NCI-H82 treated with DMSO at 0.1 percent for 48 hours (cell line): Measurements from ENCODE around the gene PRKCE.

ENCODE experiments used
- DNase-seq: peaks from one replicate; lab custom pipeline; 2025; ENCODE audit not compliant: unreplicated experiment; lab: John Stamatoyannopoulos, UW

Gene PRKCE

GRCh38 chr2:45664635-45665261, 13.3 kb downstream of the PRKCE start:
- no peak for DNase-seq

GRCh38 chr2:45668509-45668908, 17.0 kb downstream of the PRKCE start:
- DNase-seq, result no peak

- no peak for DNase-seq
These were observed 17.6 kb downstream of the PRKCE start for GRCh38 chr2:45669032-45669486.

- DNase-seq, result no peak
These were observed 19.2 kb downstream of the PRKCE start for GRCh38 chr2:45670646-45671045.

- DNase-seq, result no peak
These were observed 20.7 kb downstream of the PRKCE start for GRCh38 chr2:45672138-45672537.

GRCh38 chr2:45674035-45674816, 22.8 kb downstream of the PRKCE start:
- DNase-seq, result no peak

- DNase-seq, result no peak
These were observed 23.9 kb downstream of the PRKCE start for GRCh38 chr2:45675263-45675812.

GRCh38 chr2:45676088-45676487, 24.6 kb downstream of the PRKCE start:
- no peak for DNase-seq

- DNase-seq, result no peak
These were observed 27.4 kb downstream of the PRKCE start for GRCh38 chr2:45678791-45679348.

GRCh38 chr2:45680351-45680967, 29.0 kb downstream of the PRKCE start:
- no peak for DNase-seq

- DNase-seq, result no peak
These were observed 30.2 kb downstream of the PRKCE start for GRCh38 chr2:45681675-45682074.

- no peak for DNase-seq
These were observed 31.8 kb downstream of the PRKCE start for GRCh38 chr2:45683292-45683691.

- DNase-seq, result no peak
These were observed 33.3 kb downstream of the PRKCE start for GRCh38 chr2:45684756-45685155.

GRCh38 chr2:45685260-45685659, 33.8 kb downstream of the PRKCE start:
- no peak for DNase-seq

GRCh38 chr2:45687964-45688363, 36.5 kb downstream of the PRKCE start:
- DNase-seq, result no peak

- DNase-seq, result no peak
These were observed 37.2 kb downstream of the PRKCE start for GRCh38 chr2:45688479-45689298.

GRCh38 chr2:45690231-45690630, 38.8 kb downstream of the PRKCE start:
- no peak for DNase-seq

GRCh38 chr2:45691171-45691999, 39.9 kb downstream of the PRKCE start:
- no peak for DNase-seq

- no peak for DNase-seq
These were observed 41.1 kb downstream of the PRKCE start for GRCh38 chr2:45692566-45692965.
